Astrocyte of the hippocampus (primary cell): Measurements from ENCODE around the gene AP3S1.
A peak's percentile ranks its signal among the peaks of the same experiment; 100 is the strongest.

Experiments
- DNase-seq: peaks from one replicate; pipeline ENCODE4 v3.0.0; 2011; ENCODE audit warnings: low read depth, low spot score

AP3S1 gene

DNA sequence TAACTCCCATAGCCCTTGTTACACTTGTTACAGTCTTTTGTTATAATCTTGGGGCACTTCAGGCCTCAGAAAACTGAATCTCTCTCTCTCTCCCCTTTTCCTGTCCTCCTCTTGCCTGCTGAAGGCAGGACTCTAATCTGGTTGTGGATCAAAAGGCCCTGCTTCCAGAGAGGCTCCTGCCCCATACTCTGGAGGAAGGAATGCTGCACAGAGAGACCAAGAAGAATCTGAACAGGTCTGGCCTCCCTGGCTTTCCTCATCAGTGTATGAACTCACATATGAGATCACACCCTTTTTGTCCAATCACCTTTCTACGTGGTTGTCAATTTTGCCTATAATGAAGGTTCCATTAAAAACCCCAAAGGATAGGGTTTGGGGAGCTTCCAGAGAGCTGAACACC is 94.3 kb downstream of the AP3S1 start:
- DNase-seq: no peak

DNA sequence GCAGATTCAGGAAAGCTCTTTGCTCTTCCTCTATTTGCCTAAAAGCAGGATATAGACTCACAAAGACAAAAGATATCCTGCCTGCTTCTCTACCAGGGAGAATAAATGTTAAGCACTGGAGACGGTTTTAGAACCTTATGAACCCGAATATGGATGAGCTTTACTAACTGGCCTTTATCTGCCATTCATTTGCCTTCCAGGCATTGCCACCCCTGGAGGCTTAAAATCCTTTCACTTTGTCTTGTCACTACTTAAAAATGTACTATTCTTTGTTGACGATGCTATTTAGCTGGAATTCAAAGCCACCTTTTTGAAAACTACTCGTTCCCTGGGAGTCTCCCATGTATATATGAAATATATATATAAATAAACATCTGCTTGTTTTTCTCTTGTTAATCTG is 97.3 kb downstream of the AP3S1 start:
- peak; percentile 12 for DNase-seq

- DNase-seq: no peak
Measured at GRCh38 chr5:115940080-115940810, 98.5 kb downstream of the AP3S1 start.

- DNase-seq: peak; percentile 87
Measured at GRCh38 chr5:115941051-115941675, 99.4 kb downstream of the AP3S1 start.

DNA sequence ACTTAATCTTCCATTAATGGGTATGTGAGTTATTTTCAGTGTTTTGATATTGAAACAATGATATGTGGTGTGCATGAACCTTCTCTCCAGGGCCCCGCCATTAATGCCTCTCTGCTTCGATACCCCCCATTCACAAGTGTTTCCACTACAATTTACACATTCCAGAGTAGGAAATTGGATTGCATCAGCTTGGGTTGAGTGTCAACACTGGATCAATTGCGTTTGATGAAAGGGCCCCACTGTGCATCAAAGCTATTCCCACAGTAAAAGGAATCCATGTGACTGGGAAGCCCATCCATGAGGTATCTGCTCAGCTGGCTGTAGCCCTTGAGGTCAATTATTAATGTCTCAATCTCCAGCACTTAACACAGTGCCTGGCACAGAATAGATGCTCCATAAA is 102.8 kb downstream of the AP3S1 start:
- DNase-seq: no peak

DNA sequence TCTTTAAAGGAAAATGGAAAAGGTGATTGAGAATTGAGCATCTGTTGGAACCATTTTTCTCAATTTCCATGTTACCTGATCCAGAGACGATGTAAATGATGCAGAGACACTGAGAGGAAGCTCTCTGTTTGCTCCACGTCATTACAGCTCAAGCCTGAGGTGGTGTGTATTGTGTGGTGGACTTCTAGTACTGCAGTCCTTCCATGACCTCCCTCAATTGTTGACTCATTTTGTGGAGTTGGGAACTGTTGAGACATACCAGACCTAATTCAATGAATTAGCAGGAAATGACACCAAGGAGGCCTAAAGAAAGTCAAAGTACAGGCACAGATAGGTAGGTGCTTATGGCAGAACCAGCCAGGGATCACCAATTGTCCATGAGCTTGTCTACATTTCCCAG is 104.9 kb downstream of the AP3S1 start:
- no peak for DNase-seq

GRCh38 chr5:115947260-115947659 is 105.5 kb downstream of the AP3S1 start:
- no peak for DNase-seq

- DNase-seq: no peak
Measured at GRCh38 chr5:115948091-115948534, 106.4 kb downstream of the AP3S1 start.

GRCh38 chr5:115949096-115949495 is 107.4 kb downstream of the AP3S1 start:
- DNase-seq: no peak

DNA sequence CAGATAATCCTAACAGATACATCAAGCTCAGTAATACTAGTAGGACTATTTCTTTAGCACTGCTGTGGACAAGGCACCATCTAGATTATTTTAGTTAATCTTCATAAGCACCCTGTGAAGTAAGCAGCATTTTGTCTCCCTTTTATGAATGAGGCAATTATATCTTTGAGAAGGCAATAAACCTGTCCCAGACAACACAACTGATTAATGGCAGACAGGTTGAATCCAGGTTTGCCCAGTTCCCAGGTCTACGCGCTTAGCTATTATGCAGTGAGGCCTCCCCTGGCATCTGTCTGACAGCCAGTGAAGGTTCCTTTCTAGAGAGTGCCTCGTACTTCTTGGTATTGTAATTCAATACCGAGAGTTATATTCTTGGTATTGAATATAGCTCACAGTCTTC is 110.9 kb downstream of the AP3S1 start:
- no peak for DNase-seq

DNA sequence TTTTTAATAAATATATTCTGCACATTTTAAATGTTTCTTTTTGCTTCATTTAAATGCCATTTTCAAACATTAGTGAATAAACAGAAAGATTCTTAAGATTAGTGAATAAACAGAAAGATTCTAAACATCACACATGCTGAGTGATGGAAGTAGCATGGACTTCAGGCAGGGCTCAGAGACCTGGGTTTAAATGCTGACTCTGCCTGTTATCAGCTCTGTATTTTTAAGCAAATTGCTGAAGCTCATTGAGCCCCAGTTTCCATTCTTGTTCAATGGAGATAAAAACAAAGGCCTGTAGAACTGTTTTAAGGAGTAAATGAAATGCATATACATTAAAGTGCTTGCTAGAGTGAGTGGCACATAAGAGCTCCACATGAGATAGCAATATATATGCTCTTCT is 112.4 kb downstream of the AP3S1 start:
- no peak for DNase-seq

GRCh38 chr5:115956957-115957356 is 115.2 kb downstream of the AP3S1 start:
- DNase-seq: no peak

DNA sequence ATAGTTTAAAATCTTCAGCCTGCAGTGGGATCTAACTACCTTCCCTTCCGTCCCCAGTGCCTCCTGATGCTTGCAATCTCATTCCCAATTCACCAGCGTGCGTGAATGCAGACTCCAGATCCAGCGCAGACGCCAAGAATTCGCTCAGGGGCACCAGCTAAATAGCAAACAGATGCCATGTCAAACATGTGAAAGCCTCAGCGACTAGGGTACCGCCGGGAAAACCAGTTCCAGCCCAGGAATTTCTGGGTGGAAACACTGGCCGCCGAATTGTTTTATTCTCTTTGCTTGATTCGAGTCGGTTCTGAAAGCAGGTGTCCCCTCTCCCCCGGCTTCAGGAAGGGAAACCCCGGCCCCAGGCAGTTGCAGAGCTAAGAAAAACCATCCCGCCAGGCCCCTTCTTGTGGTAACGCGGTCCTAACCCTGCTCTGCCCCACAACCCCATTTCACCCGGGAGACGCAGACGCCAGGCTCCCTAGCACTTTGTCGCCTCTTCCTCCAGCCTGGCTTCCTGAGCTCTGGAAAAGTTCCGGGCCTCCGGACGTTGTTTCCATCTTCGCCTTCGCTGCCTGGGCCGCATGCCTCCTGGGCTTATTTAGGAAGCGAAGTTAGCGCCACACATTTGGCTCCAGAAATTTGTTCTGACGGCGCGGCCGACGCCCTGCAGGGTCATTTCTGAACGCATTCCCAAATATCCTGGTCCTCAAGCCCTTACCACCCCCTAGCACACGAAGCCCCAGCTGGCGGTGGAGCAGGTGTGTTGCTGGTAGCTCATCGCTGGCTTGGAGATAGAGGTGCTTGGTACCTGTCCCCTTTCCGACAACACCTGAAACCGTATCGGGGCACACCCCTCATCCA is 119.9 kb downstream of the AP3S1 start:
- DNase-seq: peak; percentile 62

DNA sequence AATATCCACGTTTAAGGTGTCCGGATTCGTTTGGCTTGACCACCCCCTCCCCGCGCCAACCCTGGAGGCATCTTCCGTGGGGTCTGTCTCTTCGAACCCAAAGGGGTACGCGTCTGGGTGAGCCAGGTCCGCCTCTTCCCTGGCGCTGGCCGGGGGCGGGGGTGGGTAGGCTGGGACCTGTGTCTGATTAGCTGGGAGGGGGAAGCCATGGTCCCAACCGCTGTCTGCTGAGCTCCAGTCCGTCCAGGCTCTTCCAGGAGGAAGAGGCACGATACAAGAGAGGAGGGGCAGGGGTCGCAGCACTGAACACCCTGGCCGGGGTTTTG is 120.5 kb downstream of the AP3S1 start, which contains the start of gene LVRN:
Gene LVRN, plus strand, starts transcription at position 237 of the 326 bp plus-strand sequence. CDS start 143 bp downstream, outside the sequence.
- no peak for DNase-seq

GRCh38 chr5:115962565-115963402 is 121.0 kb downstream of the AP3S1 start:
- DNase-seq: peak; percentile 67

DNA sequence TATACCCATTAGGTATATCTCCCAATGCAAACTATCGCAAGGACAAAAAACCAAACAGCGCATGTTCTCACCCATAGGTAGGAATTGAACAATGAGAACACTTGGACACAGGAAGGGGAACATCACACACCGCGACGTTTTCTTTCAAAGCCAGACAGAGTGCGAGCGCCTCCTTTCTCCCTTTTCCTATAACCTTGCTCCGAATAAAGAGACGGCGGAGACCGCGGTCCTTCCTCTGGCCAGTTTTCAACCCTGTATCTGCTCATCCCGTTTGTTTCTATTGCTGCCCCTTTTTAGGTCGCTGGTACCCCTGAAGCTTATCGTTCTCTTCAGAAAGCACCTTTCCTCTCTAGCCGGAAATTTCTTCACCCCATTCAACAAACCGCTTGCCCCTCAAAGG is 121.8 kb downstream of the AP3S1 start:
- DNase-seq: peak; percentile 16
